Prostate gland (tissue), 2 donors: Measurements from ENCODE around the gene FRMPD2. TPM values are rescaled to one million over a fixed set of nuclear protein-coding genes. Genes with fewer than 3 reads are reported as not detected.

Experiments
- DNase-seq: peaks from one replicate; pipeline ENCODE4 v3.0.0-alpha.2; 2019; ENCODE audit warnings: low spot score
- H3K27ac ChIP-seq, 2 donors: fragments of 200-600 bp; sonication (generic); 2 replicates each; pipeline ENCODE4 v1.5.1; 2017 to 2019
- H3K27me3 ChIP-seq: fragments of 200-600 bp; sonication (generic); replicated peaks from 2 replicates; pipeline ENCODE4 v1.5.1; 2019; ENCODE audit not compliant: insufficient read depth
- H3K36me3 ChIP-seq, 2 donors: fragments of 200-600 bp; sonication (generic); 1 replicate in 1 of 2; 2 replicates in 1 of 2; pipeline versions ENCODE4 v1.5.1 to v1.8.1; 2017 to 2019
- H3K4me1 ChIP-seq: fragments of 200-600 bp; sonication (generic); replicated peaks from 2 replicates; pipeline ENCODE4 v1.5.1; 2019
- H3K4me3 ChIP-seq, 2 donors: fragments of 200-600 bp; sonication (generic); 2 replicates each; pipeline ENCODE4 v1.5.1; 2017 to 2019
- H3K9me3 ChIP-seq: fragments of 200-600 bp; sonication (generic); 2 replicates; pipeline ENCODE4 v1.5.1; 2017
- CTCF ChIP-seq, 4 experiments: fragments of 200-600 bp in 2 of 4; fragments of 450-650 bp in 2 of 4; sonication (generic) in 2 of 4; IDR thresholded peaks; 1 replicate in 3 of 4; 2 replicates in 1 of 4; pipeline ENCODE4 v1.5.1; 2016 to 2019; ENCODE audit warnings: antibody characterized with exemption in 4 of 4, mild to moderate bottlenecking in 2 of 4, moderate library complexity in 2 of 4
- POLR2A ChIP-seq: fragments of 450-650 bp; IDR thresholded peaks from one replicate; pipeline ENCODE4 v1.6.1; 2016; ENCODE audit warnings: antibody characterized with exemption, mild to moderate bottlenecking
- POLR2AphosphoS5 ChIP-seq: sonication (generic); formaldehyde crosslinking; IDR thresholded peaks from one replicate; pipeline ENCODE4 v1.6.1; 2017; ENCODE audit warnings: antibody characterized with exemption
- WGBS: methylation state at CpG from one replicate; pipeline ENCODE4 v1.1.5; 2018; 5-methylcytosine and 5-hydroxymethylcytosine counted together
- intact Hi-C: fragments of 100-400 bp; cut with DNase I; formaldehyde crosslinking; loops from one replicate; pipeline ENCODE4 v1.14.2; 2022
- total RNA-seq, 2 donors: library from RNA; depleted of rRNA; stranded (reverse); fragments of >200 nt; gene quantifications; one replicate each; pipeline ENCODE4 v1.1.0, GENCODE V29; 2016

Gene FRMPD2
- total RNA-seq, 2 donors from 2014 or later, result 0.97 to 3.4 TPM

- WGBS, result 97% methylated on average over 7 of the region's 7 CpGs
- Histone ChIP-seq H3K9me3 (no peaks in the 10 kb centered on the region), H3K27ac (no peak overlapping the region), H3K4me1 (no peaks in the 10 kb centered on the region), H3K4me3 (no peak overlapping the region), H3K27me3 (no peaks in the 10 kb centered on the region), H3K36me3 (no peaks in the 10 kb centered on the region)
- intact Hi-C loops, result no loop called here
- TF ChIP-seq CTCF (IDR thresholded peaks at IDR 0.05) (no peak), POLR2AphosphoS5 (no peak), POLR2A (no peak)
- no peak for DNase-seq
Observed at GRCh38 chr10:48240196-48240595, 34.3 kb downstream of the FRMPD2 start.

GRCh38 chr10:48239618-48240017, 34.9 kb downstream of the FRMPD2 start:
- intact Hi-C loops, result no loop called here
- WGBS, result 94% methylated on average over 2 of the region's 2 CpGs
- no peaks in the 10 kb centered on the region for H3K27me3 ChIP-seq
- no peak for TF ChIP-seq CTCF (IDR thresholded peaks at IDR 0.05)
- no peak for TF ChIP-seq POLR2AphosphoS5
- TF ChIP-seq POLR2A, result no peak
- no peak overlapping the region for H3K27ac ChIP-seq
- DNase-seq, result no peak
- H3K4me1 ChIP-seq, result no peaks in the 10 kb centered on the region
- H3K9me3 ChIP-seq, result no peaks in the 10 kb centered on the region
- no peak overlapping the region for H3K4me3 ChIP-seq
- no peaks in the 10 kb centered on the region for H3K36me3 ChIP-seq

- Histone ChIP-seq H3K4me1 (no peaks in the 10 kb centered on the region), H3K36me3 (no peaks in the 10 kb centered on the region), H3K27me3 (no peaks in the 10 kb centered on the region), H3K4me3 (no peak overlapping the region), H3K9me3 (no peaks in the 10 kb centered on the region), H3K27ac (no peak overlapping the region)
- WGBS, result 78% methylated on average over 9 of the region's 9 CpGs
- intact Hi-C loops, result no loop called here
- TF ChIP-seq CTCF (IDR thresholded peaks at IDR 0.05), result no peak
- TF ChIP-seq POLR2AphosphoS5, result no peak
- no peak for TF ChIP-seq POLR2A
- no peak for DNase-seq
Observed at GRCh38 chr10:48238826-48239520, 35.5 kb downstream of the FRMPD2 start.

- TF ChIP-seq POLR2AphosphoS5 (no peak), CTCF (IDR thresholded peaks at IDR 0.05) (no peak), POLR2A (no peak)
- H3K9me3 ChIP-seq, result no peaks in the 10 kb centered on the region
- H3K4me1 ChIP-seq, result no peaks in the 10 kb centered on the region
- 95% methylated on average over 16 of the region's 16 CpGs for WGBS
- H3K27ac ChIP-seq, result no peak overlapping the region
- DNase-seq, result no peak
- intact Hi-C loops, result no loop called here
- no peaks in the 10 kb centered on the region for H3K27me3 ChIP-seq
- H3K4me3 ChIP-seq, result no peak overlapping the region
- no peaks in the 10 kb centered on the region for H3K36me3 ChIP-seq
Observed at GRCh38 chr10:48237259-48238250, 36.9 kb downstream of the FRMPD2 start.
